ENCODE measurements around the gene ZNF578. TPM values are rescaled to one million over a fixed set of nuclear protein-coding genes. Genes with fewer than 3 reads are reported as not detected.

Gene ZNF578
- total and polyA plus RNA-seq, 2 of the 4 experiments (the other 2 are of a cell fraction) = 1.4 to 4.1 TPM

DNA sequence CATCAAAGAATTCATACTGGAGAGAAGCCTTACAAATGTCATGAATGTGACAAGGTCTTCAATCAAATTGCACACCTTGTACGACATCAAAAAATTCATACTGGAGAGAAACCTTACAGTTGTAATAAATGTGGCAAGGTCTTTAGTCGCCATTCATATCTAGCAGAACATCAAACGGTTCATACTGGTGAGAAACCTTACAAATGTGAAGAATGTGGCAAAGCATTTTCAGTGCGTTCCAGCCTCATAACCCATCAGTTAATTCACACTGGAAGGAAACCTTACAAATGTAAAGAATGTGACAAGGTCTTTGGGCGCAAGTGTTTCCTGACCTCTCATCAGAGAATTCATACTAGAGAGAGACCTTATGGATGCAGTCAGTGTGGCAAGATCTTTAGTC lies 37.6 kb upstream of the ZNF578 start:
- ChIA-PET CTCF (interaction anchor here (0.6 kb wide), 1 partner anchor 13 kb away, joined by 6 read pairs; no protein-coding TSS in a partner anchor), POLR2A (ENCODE audit: unreplicated experiment) (no interaction called here)
- no peak overlapping the region for H4K91ac ChIP-seq (ENCODE audit: insufficient read depth, low read depth, low read length)
- no peak overlapping the region for H4K8ac ChIP-seq (ENCODE audit: low read depth in 2 of 2, low read length in 2 of 2)
- H3K79me1 ChIP-seq (ENCODE audit: low read depth in 1 of 2, low read length in 2 of 2) = no peaks in the 10 kb centered on the region
- dilution Hi-C loops (cut with HindIII; ENCODE audit: low sequenced_read_pairs, unreplicated experiment) = no loop called here
- H2BK5ac ChIP-seq (ENCODE audit: low read depth, low read length, poor library complexity, severe bottlenecking) = no peak overlapping the region
- TF ChIP-seq MAFK (IDR thresholded peaks at IDR 0.05; ENCODE audit: low read depth, low read length) = no peak
- no peak for TF ChIP-seq NFE2L2 (IDR thresholded peaks at IDR 0.05; ENCODE audit: low read depth, low read length)
- TF ChIP-seq, protein P1, sequence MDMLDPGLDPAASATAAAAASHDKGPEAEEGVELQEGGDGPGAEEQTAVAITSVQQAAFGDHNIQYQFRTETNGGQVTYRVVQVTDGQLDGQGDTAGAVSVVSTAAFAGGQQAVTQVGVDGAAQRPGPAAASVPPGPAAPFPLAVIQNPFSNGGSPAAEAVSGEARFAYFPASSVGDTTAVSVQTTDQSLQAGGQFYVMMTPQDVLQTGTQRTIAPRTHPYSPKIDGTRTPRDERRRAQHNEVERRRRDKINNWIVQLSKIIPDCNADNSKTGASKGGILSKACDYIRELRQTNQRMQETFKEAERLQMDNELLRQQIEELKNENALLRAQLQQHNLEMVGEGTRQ (IDR thresholded peaks at IDR 0.05; ENCODE audit: low read depth, low read length) = no peak
- no peak for TF ChIP-seq BHLHE40 (IDR thresholded peaks at IDR 0.05; ENCODE audit: low read depth, low read length)
- TF ChIP-seq CEBPB (IDR thresholded peaks at IDR 0.05; ENCODE audit: low read depth, low read length) = no peak
- TF ChIP-seq MAZ (IDR thresholded peaks at IDR 0.05; ENCODE audit: borderline replicate concordance, low read depth, low read length) = no peak
- H2BK15ac ChIP-seq (ENCODE audit: low read depth, low read length) = no peak overlapping the region
- no TSS peak for BruUV-seq (replicated peaks)
- in situ Hi-C loops (cut with MboI; ENCODE audit: low sequenced_read_pairs) = no loop called here
- H3K27me3 ChIP-seq (ENCODE audit: control insufficient read depth, insufficient read depth, low read length) = no peaks in the 10 kb centered on the region
- H3K14ac ChIP-seq (replicated peaks; ENCODE audit: low read depth, low read length) = no peak overlapping the region
- no peak for ATAC-seq (ENCODE audit: low read depth)
- no peaks in the 10 kb centered on the region for H3K4me1 ChIP-seq (ENCODE audit: control insufficient read depth, insufficient read depth, low read length)
- H3K23ac ChIP-seq (ENCODE audit: low read depth, low read length) = no peak overlapping the region
- no peak overlapping the region for H3K4me3 ChIP-seq (ENCODE audit: insufficient read depth, low read depth, low read length)
- H3K36me3 ChIP-seq (ENCODE audit: control insufficient read depth, insufficient read depth, low read length) = peaks cover 19% of the 10 kb centered on the region
- no CpG with 5 or more reads among the region's 5 CpGs for WGBS, 2 experiments (ENCODE audit: extremely low coverage in 2 of 2, insufficient read length in 1 of 2)
- no peaks in the 10 kb centered on the region for H3K9me1 ChIP-seq (ENCODE audit: insufficient read depth, low read length)
- H3K56ac ChIP-seq (ENCODE audit: extremely low read depth, insufficient read depth, low read length) = no peak overlapping the region
- no peak overlapping the region for H3K27ac ChIP-seq (ENCODE audit: insufficient read depth, low read length)
- no peak overlapping the region for H3K9ac ChIP-seq (ENCODE audit: low read depth, low read length)
- no peak for DNase-seq
- H3K4ac ChIP-seq (ENCODE audit: low read depth, low read length) = no peak overlapping the region
- no peak overlapping the region for H2AK5ac ChIP-seq (ENCODE audit: low read depth, low read length)
- no peak overlapping the region for H2AFZ ChIP-seq (replicated peaks; ENCODE audit: low read length, poor library complexity)
- H4K5ac ChIP-seq (ENCODE audit: low read depth, low read length) = no peak overlapping the region
- H3K18ac ChIP-seq (ENCODE audit: low read depth, low read length) = no peak overlapping the region
- intact Hi-C loops (cut with micrococcal nuclease) = no loop called here
- no peaks in the 10 kb centered on the region for H4K20me1 ChIP-seq (ENCODE audit: insufficient read depth, low read length)
- H2BK120ac ChIP-seq (ENCODE audit: low read depth, low read length) = no peak overlapping the region
- no peak overlapping the region for H3K4me2 ChIP-seq (ENCODE audit: low read depth, low read length)
- H2BK20ac ChIP-seq (ENCODE audit: low read depth, low read length) = no peak overlapping the region
- H2AK9ac ChIP-seq (replicated peaks; ENCODE audit: low read depth, low read length, poor library complexity) = no peak overlapping the region
- H3K9me3 ChIP-seq (ENCODE audit: control insufficient read depth, insufficient read depth, low read length) = peaks cover 74% of the 10 kb centered on the region
